IgD-negative memory B cell (primary cell): ENCODE data around the gene BROX. TPM values are rescaled to one million over a fixed set of nuclear protein-coding genes. Genes with fewer than 3 reads are reported as not detected.
"Not testable (repeated sequence)": the region's sequence is repeated elsewhere in the genome, so short reads cannot be mapped to it uniquely, and the experiment has no call there.

Source experiments
- H3K27ac Mint-ChIP-seq, 3 donors: one replicate each; pipeline ENCODE4 v1.8.0; 2020 to 2022; ENCODE audit warnings: mild to moderate bottlenecking in 3 of 3, mixed read lengths in 3 of 3, moderate library complexity in 1 of 3
- H3K27me3 Mint-ChIP-seq: one replicate; pipeline ENCODE4 v1.8.0; 2021; ENCODE audit warnings: mixed read lengths
- H3K36me3 Mint-ChIP-seq: one replicate; pipeline ENCODE4 v1.8.0; 2020; ENCODE audit warnings: mild to moderate bottlenecking, mixed read lengths
- H3K4me1 Mint-ChIP-seq, 3 donors: one replicate each; pipeline ENCODE4 v1.8.0; 2020 to 2022; ENCODE audit warnings: mixed read lengths in 3 of 3, mild to moderate bottlenecking in 1 of 3
- H3K4me3 Mint-ChIP-seq, 4 donors: one replicate each; pipeline ENCODE4 v1.8.0; 2020 to 2022; ENCODE audit warnings: mild to moderate bottlenecking in 4 of 4, mixed read lengths in 4 of 4, moderate library complexity in 3 of 4
- H3K9me3 Mint-ChIP-seq, 3 donors: one replicate each; pipeline ENCODE4 v1.8.0; 2020 to 2021; ENCODE audit warnings: mixed read lengths in 3 of 3, mild to moderate bottlenecking in 1 of 3
- polyA plus RNA-seq: library from polyadenylated mRNA; unstranded; fragments of 300-500 nt; fragmentation: Illumina TruSeq; gene quantifications from one replicate; pipeline ENCODE4 v1.2.3, GENCODE V29; 2021

The BROX gene, protein sequence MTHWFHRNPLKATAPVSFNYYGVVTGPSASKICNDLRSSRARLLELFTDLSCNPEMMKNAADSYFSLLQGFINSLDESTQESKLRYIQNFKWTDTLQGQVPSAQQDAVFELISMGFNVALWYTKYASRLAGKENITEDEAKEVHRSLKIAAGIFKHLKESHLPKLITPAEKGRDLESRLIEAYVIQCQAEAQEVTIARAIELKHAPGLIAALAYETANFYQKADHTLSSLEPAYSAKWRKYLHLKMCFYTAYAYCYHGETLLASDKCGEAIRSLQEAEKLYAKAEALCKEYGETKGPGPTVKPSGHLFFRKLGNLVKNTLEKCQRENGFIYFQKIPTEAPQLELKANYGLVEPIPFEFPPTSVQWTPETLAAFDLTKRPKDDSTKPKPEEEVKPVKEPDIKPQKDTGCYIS
- 13.6 TPM for polyA plus RNA-seq

DNA sequence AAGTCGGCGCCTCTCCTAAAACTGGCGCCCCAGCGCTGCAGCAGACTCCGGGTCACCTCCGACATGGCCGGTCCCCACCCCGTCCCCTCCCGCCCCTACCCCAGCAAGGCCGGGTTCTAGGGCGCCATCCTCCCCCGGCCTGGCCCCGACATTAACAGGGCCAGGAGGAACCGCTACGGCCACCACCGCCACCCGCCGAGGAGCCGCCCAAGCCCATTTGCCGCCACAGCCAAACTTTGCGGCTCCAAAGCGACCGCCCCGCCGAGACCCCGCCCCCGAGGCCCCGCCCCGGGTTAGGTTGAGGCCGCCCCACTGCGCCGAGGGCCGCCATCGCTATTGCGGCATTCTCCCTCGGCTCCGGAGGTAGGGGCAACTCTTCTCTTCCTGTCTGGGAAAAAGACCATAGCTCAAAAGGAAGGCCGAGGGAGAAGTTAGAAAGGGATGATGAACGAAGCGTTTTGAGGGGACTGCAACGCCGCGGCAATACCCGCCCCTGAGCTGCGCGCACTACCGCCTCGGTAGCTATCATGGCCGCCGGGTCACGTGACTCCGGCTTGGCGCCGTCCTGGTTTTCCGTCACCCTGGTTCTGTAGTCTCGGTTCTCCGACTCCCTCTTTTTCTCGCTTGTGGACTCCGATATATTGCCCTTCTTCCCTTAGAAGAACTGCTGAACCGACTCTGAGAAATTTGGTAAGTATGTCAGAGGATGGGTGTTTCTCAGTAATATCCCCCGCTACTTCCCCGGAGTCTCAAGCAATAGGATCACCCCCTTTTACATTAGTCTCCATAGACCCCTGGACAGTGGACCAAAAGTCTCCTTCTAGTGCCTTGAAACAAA lies at the start of gene BROX, which contains the start of gene AIDA:
Gene BROX, plus strand, starts transcription at position 312 of the 838 bp plus-strand sequence. CDS start 3,136 bp downstream, outside the sequence.
Gene AIDA, minus strand, starts transcription at position 239 of the 838 bp plus-strand sequence. Its CDS starts 174 bp downstream, at position 65.
- Mint-ChIP-seq H3K27me3 (no peaks in the 10 kb centered on the region), H3K27ac (peak within 1 kb of the TSS; percentile 99 to 100 (median 99)), H3K9me3 (no peaks in the 10 kb centered on the region), H3K4me1 (peaks cover 22 to 34% (median 33%) of the 10 kb centered on the region in 3 donors), H3K36me3 (peaks cover 2% of the 10 kb centered on the region), H3K4me3 (peak within 1 kb of the TSS; percentile 96 to 99 (median 98))

DNA sequence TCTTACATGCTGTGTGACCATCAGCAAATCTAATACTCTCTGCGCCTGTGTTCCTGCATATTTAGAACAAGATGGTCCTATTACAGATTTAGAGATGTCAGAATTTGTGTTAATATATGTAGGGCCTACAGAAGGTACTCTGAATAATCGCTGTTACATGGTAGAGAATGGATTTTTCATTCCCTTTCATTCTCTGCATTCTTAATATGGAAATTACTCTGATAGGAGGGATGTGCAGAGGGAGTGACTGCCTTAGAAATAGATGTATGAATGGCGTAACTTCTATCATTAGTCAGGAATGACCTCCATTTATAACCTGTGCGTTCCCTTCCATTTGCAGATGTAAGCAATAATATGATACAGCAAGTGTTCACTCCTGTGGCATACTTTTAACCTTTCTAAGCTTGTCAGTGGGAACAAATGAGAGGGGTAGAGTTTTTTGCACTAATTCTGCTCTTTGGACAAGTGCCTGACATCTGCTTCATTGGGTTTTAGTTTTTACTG lies 48.9 kb upstream of the BROX start:
- H3K4me1 Mint-ChIP-seq, result peaks cover 0 to 4% (median 0%) of the 10 kb centered on the region in 3 donors
- H3K36me3 Mint-ChIP-seq, result no peaks in the 10 kb centered on the region
- H3K27me3 Mint-ChIP-seq, result no peaks in the 10 kb centered on the region
- no peak overlapping the region for H3K4me3 Mint-ChIP-seq
- no peaks in the 10 kb centered on the region for H3K9me3 Mint-ChIP-seq
- H3K27ac Mint-ChIP-seq, result peak overlapping the region in 1 of 3 donors; percentile 41

DNA sequence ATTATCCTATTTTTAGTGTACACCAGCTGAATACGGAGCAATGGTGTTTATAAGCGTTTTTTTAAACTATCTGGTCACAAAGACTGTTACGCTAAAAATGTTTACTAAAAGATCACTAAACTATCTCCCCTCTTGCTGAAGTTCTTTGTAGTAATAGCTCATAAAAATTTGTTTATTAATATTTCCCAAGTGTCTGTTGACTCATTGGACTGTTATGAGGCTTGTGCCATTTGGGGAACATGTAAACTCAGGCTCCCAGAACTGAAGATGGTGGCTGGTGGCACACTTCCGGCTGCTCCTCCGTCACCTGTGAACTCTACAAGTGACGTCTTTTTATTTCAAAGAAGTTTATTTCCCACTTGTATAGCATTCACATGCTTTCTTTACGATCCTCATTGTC lies 46.4 kb upstream of the BROX start:
- Mint-ChIP-seq H3K27ac (no peak overlapping the region), H3K9me3 (no peaks in the 10 kb centered on the region), H3K4me3 (no peak overlapping the region), H3K27me3 (no peaks in the 10 kb centered on the region), H3K36me3 (no peaks in the 10 kb centered on the region), H3K4me1 (peaks cover 0 to 4% (median 0%) of the 10 kb centered on the region in 3 donors)

DNA sequence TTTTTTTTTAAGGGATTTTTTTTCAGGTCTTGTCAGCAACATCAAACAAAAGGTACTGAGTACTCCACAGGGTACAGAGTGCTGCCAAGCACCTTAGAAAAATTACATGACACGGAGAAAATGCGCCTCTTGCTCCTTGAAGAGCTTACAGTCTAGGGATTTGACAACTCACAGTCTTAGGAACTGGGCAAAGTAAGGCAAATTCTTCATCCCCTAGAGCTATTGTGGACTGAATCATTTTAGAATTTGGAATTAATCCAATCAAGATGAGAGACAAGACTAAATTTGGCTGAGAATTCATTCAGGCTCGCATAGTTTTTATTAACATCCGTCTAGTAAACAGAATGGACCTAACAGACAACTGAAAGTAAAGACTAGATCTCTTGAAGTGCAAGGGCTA lies 44.2 kb upstream of the BROX start:
- not testable (repeated sequence) for H3K4me1 Mint-ChIP-seq, H3K36me3 Mint-ChIP-seq, H3K9me3 Mint-ChIP-seq, H3K27me3 Mint-ChIP-seq, H3K4me3 Mint-ChIP-seq, H3K27ac Mint-ChIP-seq

DNA sequence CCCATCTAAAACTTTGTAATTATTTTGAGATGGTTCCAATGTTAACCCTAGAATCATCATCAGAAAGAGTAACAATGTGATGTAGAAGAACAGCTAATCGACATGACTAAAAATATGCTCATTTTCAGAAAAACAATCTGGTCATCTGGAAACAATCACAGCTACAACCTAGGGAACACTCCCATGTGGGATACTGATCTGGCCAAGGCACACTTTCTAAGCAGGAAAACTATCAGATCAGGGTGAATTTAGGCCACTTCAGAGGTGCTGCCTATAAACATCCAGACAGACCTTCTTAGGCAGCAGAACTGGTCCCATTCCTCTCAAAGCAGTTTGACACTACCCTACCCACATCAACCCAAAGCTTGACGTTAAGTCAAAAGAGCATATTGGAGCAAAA lies 43.3 kb upstream of the BROX start:
- not testable (repeated sequence) for H3K36me3 Mint-ChIP-seq, H3K27ac Mint-ChIP-seq, H3K4me1 Mint-ChIP-seq, H3K4me3 Mint-ChIP-seq, H3K9me3 Mint-ChIP-seq, H3K27me3 Mint-ChIP-seq

DNA sequence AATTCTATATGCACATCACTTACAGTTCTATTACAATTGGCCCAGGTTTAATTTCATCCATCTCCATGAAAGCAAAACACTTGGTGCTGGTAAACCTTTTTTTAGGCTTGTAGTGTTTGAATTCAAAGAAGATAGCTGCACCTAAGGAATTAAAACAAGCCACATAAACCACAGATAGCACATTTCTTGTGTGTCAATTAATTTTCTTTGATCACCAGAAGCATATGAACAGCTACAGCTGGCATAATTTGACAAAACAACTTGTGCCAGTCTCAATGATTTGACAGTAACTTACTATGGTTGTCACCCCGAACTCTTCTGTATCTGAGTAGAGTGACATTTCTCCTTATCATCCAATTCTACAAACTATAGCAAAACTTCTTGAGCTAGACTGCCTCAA lies 42.3 kb upstream of the BROX start:
- H3K9me3 Mint-ChIP-seq, result no peaks in the 10 kb centered on the region
- peaks cover 4% of the 10 kb centered on the region for H3K36me3 Mint-ChIP-seq
- no peak overlapping the region for H3K4me3 Mint-ChIP-seq
- H3K27ac Mint-ChIP-seq, result peak overlapping the region in 1 of 3 donors; percentile 78
- H3K27me3 Mint-ChIP-seq, result no peaks in the 10 kb centered on the region
- H3K4me1 Mint-ChIP-seq, result no peaks in the 10 kb centered on the region

DNA sequence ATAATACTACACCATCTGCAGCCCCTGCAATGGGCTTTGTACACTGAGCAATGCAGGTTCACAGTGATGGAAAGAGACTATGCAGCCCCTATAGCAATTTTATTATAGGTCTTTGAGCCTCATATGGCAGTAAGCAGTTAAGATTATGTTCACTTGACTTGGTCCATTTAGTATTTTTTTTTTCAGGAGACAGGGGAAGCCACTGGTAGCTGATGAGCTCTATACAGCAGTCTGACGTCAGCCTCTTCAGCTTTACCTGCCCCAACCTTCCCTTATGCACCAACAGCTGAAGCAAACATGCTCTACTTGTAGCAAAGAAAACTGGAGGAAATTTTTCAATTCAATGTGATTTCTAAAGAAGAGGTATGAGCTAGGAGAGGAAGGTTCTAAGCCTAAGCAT lies 32.3 kb upstream of the BROX start:
- no peaks in the 10 kb centered on the region for H3K9me3 Mint-ChIP-seq
- no peaks in the 10 kb centered on the region for H3K36me3 Mint-ChIP-seq
- peak overlapping the region in 1 of 3 donors; percentile 53 for H3K27ac Mint-ChIP-seq
- peaks cover 0 to 9% (median 1%) of the 10 kb centered on the region in 3 donors for H3K4me1 Mint-ChIP-seq
- no peaks in the 10 kb centered on the region for H3K27me3 Mint-ChIP-seq
- no peak overlapping the region for H3K4me3 Mint-ChIP-seq

DNA sequence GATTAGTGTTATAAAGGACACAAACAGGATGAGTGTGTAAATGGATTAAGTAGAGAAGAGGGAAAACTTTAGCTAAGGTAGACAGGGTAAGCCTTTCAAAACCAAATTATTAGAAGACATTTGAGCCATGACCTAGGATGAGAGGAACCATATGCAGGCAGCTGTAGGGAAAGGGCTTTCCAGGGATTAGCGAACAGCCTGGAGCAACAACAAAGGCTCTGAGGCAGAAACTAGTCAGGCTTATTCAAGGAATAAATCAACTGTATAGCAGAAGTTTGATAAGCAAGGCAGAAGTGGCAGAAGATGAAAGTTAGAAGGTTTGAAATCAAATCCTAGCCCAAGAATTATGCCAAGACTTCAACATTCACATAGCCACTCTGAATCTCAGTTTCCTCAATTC lies 21.3 kb upstream of the BROX start:
- no peak overlapping the region for H3K4me3 Mint-ChIP-seq
- H3K9me3 Mint-ChIP-seq, result no peaks in the 10 kb centered on the region
- no peaks in the 10 kb centered on the region for H3K27me3 Mint-ChIP-seq
- H3K36me3 Mint-ChIP-seq, result peaks cover 3% of the 10 kb centered on the region
- peak overlapping the region in 1 of 3 donors; percentile 84 for H3K27ac Mint-ChIP-seq
- H3K4me1 Mint-ChIP-seq, result peaks cover 4 to 16% (median 16%) of the 10 kb centered on the region in 3 donors

DNA sequence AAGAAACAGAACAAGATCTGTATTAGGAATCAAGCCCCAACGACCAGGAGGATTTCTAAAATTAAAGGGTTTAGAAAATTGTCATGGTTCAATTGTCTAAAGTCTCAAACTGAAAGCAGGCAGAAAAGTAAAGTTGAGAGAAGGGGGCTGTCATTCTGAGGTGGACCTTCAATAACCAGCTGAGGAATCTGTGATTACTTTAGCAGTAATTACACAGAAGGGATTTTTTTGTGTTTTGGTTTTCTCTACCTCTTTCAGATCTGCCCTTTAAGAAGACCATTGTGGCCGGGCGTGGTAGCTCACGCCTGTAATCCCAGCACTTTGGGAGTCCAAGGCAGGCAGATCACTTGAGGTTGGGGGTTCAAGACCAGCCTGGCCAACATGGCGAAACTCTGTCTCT lies 17.4 kb upstream of the BROX start:
- no peaks in the 10 kb centered on the region for H3K9me3 Mint-ChIP-seq
- H3K36me3 Mint-ChIP-seq, result peaks cover 6% of the 10 kb centered on the region
- peaks cover 6 to 24% (median 18%) of the 10 kb centered on the region in 3 donors for H3K4me1 Mint-ChIP-seq
- H3K27me3 Mint-ChIP-seq, result no peaks in the 10 kb centered on the region
- H3K4me3 Mint-ChIP-seq, result no peak overlapping the region
- H3K27ac Mint-ChIP-seq, result peak overlapping the region in 1 of 3 donors; percentile 47

DNA sequence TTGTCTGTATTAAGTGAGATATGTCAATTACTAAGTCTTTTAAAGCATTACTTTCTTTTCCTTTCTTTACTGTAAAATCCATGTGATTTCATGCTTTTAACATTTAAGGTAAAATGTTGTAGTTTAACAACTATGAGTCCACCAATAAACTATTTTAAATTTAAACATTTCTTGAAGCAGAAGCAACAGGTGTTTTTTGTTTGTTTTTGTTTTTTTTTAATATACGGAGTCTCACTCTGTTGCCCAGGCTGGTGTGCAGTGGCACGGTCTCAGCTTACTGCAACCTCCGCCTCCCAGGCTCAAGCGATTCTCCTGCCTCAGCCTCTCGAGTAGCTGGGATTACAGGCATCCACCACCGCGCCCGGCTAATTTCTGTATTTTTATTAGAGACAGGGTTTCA lies 15.6 kb upstream of the BROX start:
- peaks cover 6 to 24% (median 14%) of the 10 kb centered on the region in 3 donors for H3K4me1 Mint-ChIP-seq
- H3K4me3 Mint-ChIP-seq, result no peak overlapping the region
- peaks cover 7% of the 10 kb centered on the region for H3K36me3 Mint-ChIP-seq
- no peaks in the 10 kb centered on the region for H3K9me3 Mint-ChIP-seq
- H3K27ac Mint-ChIP-seq, result no peak overlapping the region
- no peaks in the 10 kb centered on the region for H3K27me3 Mint-ChIP-seq

DNA sequence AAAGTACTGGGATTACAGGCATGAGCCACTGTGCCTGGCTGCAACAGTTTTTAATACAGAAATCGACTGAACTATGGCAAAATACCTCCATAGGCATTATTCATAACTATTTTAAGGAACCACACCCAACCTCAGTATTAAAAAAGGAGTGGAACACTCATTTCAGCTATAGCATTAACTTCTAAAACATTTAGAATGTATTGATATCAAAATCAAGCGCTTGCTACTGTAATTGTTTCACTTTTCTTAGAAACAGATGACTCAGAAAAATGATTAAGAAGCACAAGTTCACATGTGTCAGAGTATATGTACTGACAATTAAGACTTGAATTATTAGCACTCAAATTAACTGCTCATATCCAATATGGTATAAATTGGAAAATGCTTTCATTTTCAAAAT lies 15.2 kb upstream of the BROX start:
- Mint-ChIP-seq H3K4me3 (no peak overlapping the region), H3K36me3 (peaks cover 7% of the 10 kb centered on the region), H3K4me1 (peaks cover 7 to 25% (median 14%) of the 10 kb centered on the region in 3 donors), H3K27ac (no peak overlapping the region), H3K27me3 (no peaks in the 10 kb centered on the region), H3K9me3 (no peaks in the 10 kb centered on the region)

DNA sequence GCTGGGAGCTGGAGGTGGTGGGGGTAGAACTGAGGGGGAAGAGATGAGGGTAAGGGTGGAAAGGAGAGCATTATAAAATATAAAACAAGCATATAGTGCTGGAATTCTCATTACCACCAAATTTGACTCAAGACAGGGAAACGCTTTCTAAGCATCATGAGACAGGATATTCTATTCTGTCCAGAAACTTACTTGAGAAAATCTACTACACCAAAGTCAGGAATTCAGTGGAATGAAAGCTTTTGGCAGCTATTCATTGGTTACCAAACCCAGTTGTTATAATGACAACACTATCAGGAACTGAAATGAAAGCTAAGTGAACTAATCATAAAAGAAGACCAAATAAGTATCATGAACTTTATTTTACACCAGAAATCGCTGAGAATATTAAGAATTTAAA lies 14.5 kb upstream of the BROX start:
- peaks cover 11% of the 10 kb centered on the region for H3K36me3 Mint-ChIP-seq
- H3K4me3 Mint-ChIP-seq, result no peak overlapping the region
- peaks cover 11 to 28% (median 13%) of the 10 kb centered on the region in 3 donors for H3K4me1 Mint-ChIP-seq
- no peak overlapping the region for H3K27ac Mint-ChIP-seq
- H3K9me3 Mint-ChIP-seq, result no peaks in the 10 kb centered on the region
- H3K27me3 Mint-ChIP-seq, result no peaks in the 10 kb centered on the region

DNA sequence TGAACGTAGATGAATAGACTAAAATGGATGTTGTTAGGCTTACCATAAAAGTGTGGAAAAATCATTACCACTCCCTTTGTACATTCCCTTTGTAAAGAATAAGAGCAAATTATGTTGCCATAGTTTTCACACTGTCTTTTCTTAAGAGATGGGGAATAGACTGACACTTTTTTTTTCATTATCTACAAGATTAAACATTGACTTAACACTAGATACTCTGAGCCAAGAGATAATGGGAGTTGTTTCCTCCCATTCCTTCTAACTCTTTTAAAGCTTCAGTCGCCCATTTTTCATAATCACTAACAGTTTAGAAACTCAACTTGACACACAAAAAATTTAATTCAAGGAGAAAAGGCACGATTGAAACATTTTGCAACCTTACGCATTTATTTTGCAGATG lies 10.2 kb upstream of the BROX start:
- no peak overlapping the region for H3K27ac Mint-ChIP-seq
- H3K9me3 Mint-ChIP-seq, result peaks cover 0 to 10% (median 2%) of the 10 kb centered on the region in 3 donors

DNA sequence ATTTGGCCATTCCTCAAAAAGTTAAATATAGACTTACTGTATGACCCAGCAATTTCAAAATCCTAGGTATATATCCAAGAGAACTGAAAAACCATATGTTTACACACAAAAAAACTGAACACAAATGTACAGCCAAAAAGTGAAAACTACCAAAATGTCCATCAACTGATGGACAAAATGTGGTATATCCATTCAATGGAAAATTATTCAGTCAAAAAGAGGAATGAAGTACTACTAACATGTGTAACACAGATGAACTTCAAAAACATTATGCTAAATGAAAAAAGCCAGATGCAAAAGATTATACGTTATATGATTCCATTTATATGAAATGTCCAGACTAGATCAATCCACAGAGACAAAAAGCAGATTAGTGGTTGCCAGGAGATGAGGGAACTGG lies 8.1 kb upstream of the BROX start:
- Mint-ChIP-seq H3K9me3 (peaks cover 0 to 10% (median 2%) of the 10 kb centered on the region in 3 donors), H3K27ac (no peak overlapping the region), H3K4me3 (peak overlapping the region in 2 of 4 donors; percentile 31 to 33), H3K27me3 (no peaks in the 10 kb centered on the region), H3K36me3 (peaks cover 12% of the 10 kb centered on the region), H3K4me1 (peaks cover 36 to 43% (median 39%) of the 10 kb centered on the region in 3 donors)

More for the DNA sequence above, 10.2 kb upstream of the BROX start:
- Mint-ChIP-seq H3K4me3 (no peak overlapping the region), H3K4me1 (peaks cover 26 to 42% (median 28%) of the 10 kb centered on the region in 3 donors), H3K27me3 (no peaks in the 10 kb centered on the region), H3K36me3 (peaks cover 11% of the 10 kb centered on the region)

DNA sequence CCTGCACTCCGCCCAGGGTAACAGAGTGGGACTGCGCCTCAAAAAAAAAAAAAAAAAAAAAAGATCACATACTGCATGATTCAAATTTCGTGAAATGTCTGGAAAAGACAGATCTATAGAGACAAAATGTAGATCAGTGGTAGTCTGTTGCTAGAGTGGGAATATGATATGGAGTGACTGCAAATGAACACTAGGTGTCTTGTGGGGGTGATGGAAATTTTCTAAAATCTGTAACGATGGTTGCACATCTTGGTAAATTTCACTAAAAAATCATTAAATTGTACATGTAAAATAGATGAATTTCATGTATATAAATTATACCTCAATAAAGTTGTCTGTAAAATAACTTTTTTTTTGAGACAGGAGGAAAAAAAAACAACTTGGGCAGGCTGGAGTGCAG lies 5.5 kb upstream of the BROX start:
- no peaks in the 10 kb centered on the region for H3K27me3 Mint-ChIP-seq
- H3K9me3 Mint-ChIP-seq, result peaks cover 0 to 10% (median 2%) of the 10 kb centered on the region in 3 donors
- H3K4me1 Mint-ChIP-seq, result peaks cover 48 to 51% (median 50%) of the 10 kb centered on the region in 3 donors
- peaks cover 9% of the 10 kb centered on the region for H3K36me3 Mint-ChIP-seq
- H3K4me3 Mint-ChIP-seq, result peak overlapping the region in 1 of 4 donors; percentile 68
- no peak overlapping the region for H3K27ac Mint-ChIP-seq
